Neural cell (in vitro differentiated cells): ENCODE data around the gene NEK10. TPM values are rescaled to one million over a fixed set of nuclear protein-coding genes. Genes with fewer than 3 reads are reported as not detected.

Experiments used
- H2AFZ ChIP-seq: fragments of 200-600, 300-800 bp; sonication (generic), shearing (Covaris generic); 2 replicates; pipeline ENCODE4 v1.6.0; 2014; ENCODE audit warnings: low read depth, mild to moderate bottlenecking, antibody characterized with exemption, low read length, moderate library complexity
- H3F3A ChIP-seq: fragments of 200-600 bp; shearing (Covaris generic); 2 replicates; pipeline ENCODE4 v1.6.1; 2016; ENCODE audit warnings: mild to moderate bottlenecking, moderate library complexity, mixed read lengths, antibody characterized with exemption, low read length; ENCODE audit not compliant: insufficient read depth, poor library complexity, severe bottlenecking
- H3K27ac ChIP-seq: fragments of 200-600, 300-800 bp; sonication (generic), shearing (Covaris generic); 2 replicates; pipeline ENCODE4 v1.5.1; 2014; ENCODE audit warnings: mild to moderate bottlenecking, low read length, moderate library complexity
- H3K27me3 ChIP-seq: fragments of 300-800, 200-600 bp; sonication (generic), shearing (Covaris generic); 2 replicates; pipeline ENCODE4 v1.6.0; 2014; ENCODE audit warnings: mild to moderate bottlenecking, low read depth, low read length, moderate library complexity; ENCODE audit not compliant: insufficient read depth
- H3K36me3 ChIP-seq: fragments of 300-800, 200-600 bp; sonication (generic), shearing (Covaris generic); 2 replicates; pipeline ENCODE4 v1.5.1; 2014; ENCODE audit warnings: mild to moderate bottlenecking, antibody characterized with exemption, low read length, moderate library complexity; ENCODE audit not compliant: insufficient read depth
- H3K4me2 ChIP-seq: fragments of 300-800, 200-600 bp; sonication (generic), shearing (Covaris generic); 2 replicates; pipeline ENCODE4 v1.6.0; 2014; ENCODE audit warnings: mild to moderate bottlenecking, low read length
- H3K4me3 ChIP-seq: fragments of 300-800, 200-600 bp; sonication (generic), shearing (Covaris generic); 2 replicates; pipeline ENCODE4 v1.5.1; 2014; ENCODE audit warnings: mild to moderate bottlenecking, low read length, moderate library complexity
- H3K79me2 ChIP-seq: fragments of 200-600 bp; shearing (Covaris generic); replicated peaks from 2 replicates; pipeline ENCODE4 v1.6.0; 2014; ENCODE audit warnings: mild to moderate bottlenecking, low read length, moderate library complexity; ENCODE audit not compliant: insufficient read depth
- H3K9ac ChIP-seq: fragments of 300-800, 200-600 bp; sonication (generic), shearing (Covaris generic); 2 replicates; pipeline ENCODE4 v1.6.1; 2016; ENCODE audit warnings: mild to moderate bottlenecking, low read length, mixed read lengths
- H3K9me2 ChIP-seq: fragments of 200-600 bp; shearing (Covaris generic); 2 replicates; pipeline ENCODE4 v1.6.1; 2016; ENCODE audit warnings: mild to moderate bottlenecking, low read length, mixed read lengths; ENCODE audit not compliant: insufficient read depth
- H3K9me3 ChIP-seq: fragments of 200-600, 300-800 bp; sonication (generic), shearing (Covaris generic); 2 replicates; pipeline ENCODE4 v1.6.1; 2016; ENCODE audit warnings: mild to moderate bottlenecking, mixed run types, low read length, moderate library complexity, mixed read lengths
- H4K20me1 ChIP-seq: fragments of 200-600 bp; shearing (Covaris generic); 2 replicates; pipeline ENCODE4 v1.6.1; 2016; ENCODE audit warnings: mild to moderate bottlenecking, mixed run types; ENCODE audit not compliant: insufficient read depth
- CTCF ChIP-seq: fragments of 450-650 bp; IDR thresholded peaks from 2 replicates; pipeline ENCODE4 v1.5.1; 2014; ENCODE audit warnings: antibody characterized with exemption, mild to moderate bottlenecking, moderate library complexity; ENCODE audit not compliant: poor library complexity, severe bottlenecking
- EP300 ChIP-seq: fragments of 450-650 bp; conservative IDR thresholded peaks from 2 replicates; pipeline ENCODE4 v1.6.1; 2014; ENCODE audit warnings: antibody characterized with exemption, mild to moderate bottlenecking, moderate library complexity; ENCODE audit not compliant: poor library complexity, severe bottlenecking
- EZH2 ChIP-seq: fragments of 200-600, 300-800 bp; shearing (Covaris generic), sonication (generic); IDR thresholded peaks from 2 replicates; pipeline ENCODE4 v1.6.1; 2014; ENCODE audit warnings: antibody characterized with exemption, low read length, borderline replicate concordance, mild to moderate bottlenecking; ENCODE audit not compliant: insufficient read depth, poor library complexity, severe bottlenecking
- MXI1 ChIP-seq: fragments of 450-650 bp; conservative IDR thresholded peaks from 2 replicates; pipeline ENCODE4 v1.6.1; 2014; ENCODE audit warnings: antibody characterized with exemption, mild to moderate bottlenecking; ENCODE audit not compliant: poor library complexity, severe bottlenecking
- POLR2AphosphoS5 ChIP-seq: IDR thresholded peaks from 2 replicates; pipeline ENCODE4 v1.6.1; 2012
- RAD21 ChIP-seq: fragments of 450-650 bp; conservative IDR thresholded peaks from 2 replicates; pipeline ENCODE4 v1.6.1; 2014; ENCODE audit warnings: antibody characterized with exemption, mild to moderate bottlenecking, moderate library complexity
- SMC3 ChIP-seq: fragments of 450-650 bp; conservative IDR thresholded peaks from 2 replicates; pipeline ENCODE4 v1.6.1; 2014; ENCODE audit warnings: antibody characterized with exemption, mild to moderate bottlenecking, moderate library complexity; ENCODE audit not compliant: poor library complexity
- TAF1 ChIP-seq: IDR thresholded peaks from 2 replicates; pipeline ENCODE4 v1.6.1; 2012; ENCODE audit warnings: low read depth
- polyA plus RNA-seq: library from polyadenylated mRNA; depleted of rRNA; stranded (reverse); fragments of >200 nt; gene quantifications from 2 replicates; pipeline ENCODE4 v1.2.3, GENCODE V29; 2014
- TF ChIP-seq, protein P1 (sequence below): IDR thresholded peaks from 2 replicates; pipeline ENCODE4 v1.6.1; 2012; ENCODE audit warnings: borderline replicate concordance

The NEK10 gene
- polyA plus RNA-seq, 1 donor from 2014 or later, result 17.6 TPM

DNA sequence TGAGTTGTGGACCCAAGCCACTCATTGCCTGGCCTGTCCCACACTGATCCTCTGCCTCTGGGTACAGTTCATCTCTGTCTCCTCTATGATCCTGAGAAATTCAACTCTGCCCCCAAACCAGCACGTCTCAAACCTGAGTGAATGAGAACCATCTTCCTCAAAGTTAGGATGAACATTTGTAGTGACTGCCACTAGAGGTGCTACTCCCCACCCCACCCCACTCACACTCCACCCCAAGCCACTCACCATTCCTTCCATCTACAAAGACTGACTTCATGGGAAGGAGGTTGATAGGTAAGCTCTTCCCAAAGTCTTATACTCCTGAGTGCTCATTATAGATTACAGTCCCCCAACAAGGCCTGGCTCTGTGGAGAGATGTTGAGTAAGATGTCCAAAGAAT lies 43.8 kb downstream of the NEK10 start:
- no peak for TF ChIP-seq TAF1
- TF ChIP-seq CTCF, result no peak
- no peak for TF ChIP-seq SMC3
- Histone ChIP-seq H2AFZ (no peak overlapping the region), H3K27ac (no peak overlapping the region), H3K4me2 (no peak overlapping the region), H3K9me2 (no peaks in the 10 kb centered on the region), H4K20me1 (no peaks in the 10 kb centered on the region), H3K79me2 (no peaks in the 10 kb centered on the region), H3K27me3 (no peaks in the 10 kb centered on the region), H3K4me3 (no peak overlapping the region), H3K9me3 (no peaks in the 10 kb centered on the region), H3K36me3 (no peaks in the 10 kb centered on the region), H3F3A (no peaks in the 10 kb centered on the region), H3K9ac (no peak overlapping the region)

DNA sequence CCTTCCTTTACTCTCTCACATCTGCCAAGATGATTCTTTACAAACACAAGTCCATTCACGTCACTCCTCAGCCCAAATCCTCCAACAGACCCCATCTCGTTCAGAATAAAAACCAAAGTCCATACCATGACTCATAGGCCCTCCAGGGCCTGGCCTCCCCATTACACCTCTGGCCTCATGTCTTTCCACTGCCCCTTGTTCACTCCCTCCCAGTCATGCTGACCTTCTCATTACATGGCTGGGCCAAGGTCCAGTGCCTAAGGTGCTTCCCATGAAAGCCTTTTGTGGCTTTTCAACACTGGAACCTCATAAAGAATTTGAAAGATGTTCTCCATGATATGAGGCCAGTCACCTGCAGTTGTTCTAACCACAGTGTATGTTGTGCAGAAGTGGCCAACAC lies 44.5 kb downstream of the NEK10 start:
- Histone ChIP-seq H3K9ac (no peak overlapping the region), H3K9me2 (no peaks in the 10 kb centered on the region), H3F3A (no peaks in the 10 kb centered on the region), H2AFZ (no peak overlapping the region), H3K79me2 (no peaks in the 10 kb centered on the region), H3K4me2 (no peak overlapping the region), H3K9me3 (no peaks in the 10 kb centered on the region), H3K27me3 (no peaks in the 10 kb centered on the region), H3K36me3 (no peaks in the 10 kb centered on the region), H4K20me1 (no peaks in the 10 kb centered on the region), H3K4me3 (no peak overlapping the region), H3K27ac (no peak overlapping the region)
- TF ChIP-seq MXI1 (no peak), CTCF (no peak), EP300 (no peak), RAD21 (no peak)

DNA sequence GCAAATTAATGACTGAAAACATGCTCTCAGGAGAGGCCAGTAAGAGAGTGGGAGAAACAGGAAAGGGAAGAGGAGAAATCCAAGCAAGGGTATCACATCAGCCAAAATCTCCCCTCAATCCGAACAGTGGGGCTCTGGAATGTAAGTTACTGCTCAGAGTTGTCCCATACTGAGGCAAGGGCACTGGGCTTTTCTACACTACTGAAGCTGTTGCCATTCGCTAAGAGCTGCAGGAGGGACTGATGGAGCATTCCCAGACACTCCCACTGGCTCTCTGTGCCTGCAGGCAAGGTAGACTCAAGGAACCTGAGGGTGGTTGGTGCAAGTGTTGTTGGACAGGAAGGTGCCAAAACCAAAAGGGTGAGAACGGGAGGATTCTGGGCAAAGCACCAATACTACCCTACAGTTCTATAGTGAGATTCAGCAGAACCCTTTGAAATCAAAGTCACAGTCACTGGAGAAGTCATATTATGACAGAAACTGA lies 46.1 kb downstream of the NEK10 start:
- Histone ChIP-seq H4K20me1 (no peaks in the 10 kb centered on the region), H3K27ac (no peak overlapping the region), H3K36me3 (no peaks in the 10 kb centered on the region), H3K4me3 (no peak overlapping the region), H3K27me3 (no peaks in the 10 kb centered on the region), H2AFZ (no peak overlapping the region), H3K4me2 (no peak overlapping the region), H3K79me2 (no peaks in the 10 kb centered on the region), H3F3A (no peaks in the 10 kb centered on the region), H3K9me3 (no peaks in the 10 kb centered on the region), H3K9me2 (no peaks in the 10 kb centered on the region), H3K9ac (no peak overlapping the region)
- no peak for TF ChIP-seq RAD21
- no peak for TF ChIP-seq SMC3
- TF ChIP-seq EZH2, result no peak
- no peak for TF ChIP-seq EP300
- no peak for TF ChIP-seq POLR2AphosphoS5
- TF ChIP-seq, protein P1, sequence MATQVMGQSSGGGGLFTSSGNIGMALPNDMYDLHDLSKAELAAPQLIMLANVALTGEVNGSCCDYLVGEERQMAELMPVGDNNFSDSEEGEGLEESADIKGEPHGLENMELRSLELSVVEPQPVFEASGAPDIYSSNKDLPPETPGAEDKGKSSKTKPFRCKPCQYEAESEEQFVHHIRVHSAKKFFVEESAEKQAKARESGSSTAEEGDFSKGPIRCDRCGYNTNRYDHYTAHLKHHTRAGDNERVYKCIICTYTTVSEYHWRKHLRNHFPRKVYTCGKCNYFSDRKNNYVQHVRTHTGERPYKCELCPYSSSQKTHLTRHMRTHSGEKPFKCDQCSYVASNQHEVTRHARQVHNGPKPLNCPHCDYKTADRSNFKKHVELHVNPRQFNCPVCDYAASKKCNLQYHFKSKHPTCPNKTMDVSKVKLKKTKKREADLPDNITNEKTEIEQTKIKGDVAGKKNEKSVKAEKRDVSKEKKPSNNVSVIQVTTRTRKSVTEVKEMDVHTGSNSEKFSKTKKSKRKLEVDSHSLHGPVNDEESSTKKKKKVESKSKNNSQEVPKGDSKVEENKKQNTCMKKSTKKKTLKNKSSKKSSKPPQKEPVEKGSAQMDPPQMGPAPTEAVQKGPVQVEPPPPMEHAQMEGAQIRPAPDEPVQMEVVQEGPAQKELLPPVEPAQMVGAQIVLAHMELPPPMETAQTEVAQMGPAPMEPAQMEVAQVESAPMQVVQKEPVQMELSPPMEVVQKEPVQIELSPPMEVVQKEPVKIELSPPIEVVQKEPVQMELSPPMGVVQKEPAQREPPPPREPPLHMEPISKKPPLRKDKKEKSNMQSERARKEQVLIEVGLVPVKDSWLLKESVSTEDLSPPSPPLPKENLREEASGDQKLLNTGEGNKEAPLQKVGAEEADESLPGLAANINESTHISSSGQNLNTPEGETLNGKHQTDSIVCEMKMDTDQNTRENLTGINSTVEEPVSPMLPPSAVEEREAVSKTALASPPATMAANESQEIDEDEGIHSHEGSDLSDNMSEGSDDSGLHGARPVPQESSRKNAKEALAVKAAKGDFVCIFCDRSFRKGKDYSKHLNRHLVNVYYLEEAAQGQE, result no peak
- TF ChIP-seq CTCF, result no peak
- TF ChIP-seq MXI1, result no peak
- TF ChIP-seq TAF1, result no peak
